HG03520 (cell line): Measurements from ENCODE around the gene MEGF11.

Experiments
- ATAC-seq: cut with Tn5 transposase; IDR thresholded peaks from one replicate; pipeline ENCODE4 v1.9.1; 2021; ENCODE audit warnings: mild to moderate bottlenecking, moderate library complexity; ENCODE audit not compliant: unreplicated experiment

MEGF11 gene

GRCh38 chr15:66126031-66126441 lies 127.5 kb downstream of the MEGF11 start:
- ATAC-seq = no peak

- ATAC-seq = no peak
Measured at GRCh38 chr15:66124651-66125050, 128.9 kb downstream of the MEGF11 start.

GRCh38 chr15:66123799-66124198 lies 129.8 kb downstream of the MEGF11 start:
- no peak for ATAC-seq

- ATAC-seq = no peak
Measured at GRCh38 chr15:66120422-66120821, 133.1 kb downstream of the MEGF11 start.

- no peak for ATAC-seq
Measured at GRCh38 chr15:66117841-66118240, 135.7 kb downstream of the MEGF11 start.

GRCh38 chr15:66115568-66116206 lies 137.9 kb downstream of the MEGF11 start:
- no peak for ATAC-seq

GRCh38 chr15:66114863-66115425 lies 138.6 kb downstream of the MEGF11 start:
- ATAC-seq = no peak

- no peak for ATAC-seq
Measured at GRCh38 chr15:66112388-66112787, 141.2 kb downstream of the MEGF11 start.

- no peak for ATAC-seq
Measured at GRCh38 chr15:66111363-66111762, 142.2 kb downstream of the MEGF11 start.

- ATAC-seq = no peak
Measured at GRCh38 chr15:66110864-66111263, 142.7 kb downstream of the MEGF11 start.

- ATAC-seq = no peak
Measured at GRCh38 chr15:66109826-66110225, 143.7 kb downstream of the MEGF11 start.

- ATAC-seq = no peak
Measured at GRCh38 chr15:66108483-66109265, 144.9 kb downstream of the MEGF11 start.

- ATAC-seq = no peak
Measured at GRCh38 chr15:66107070-66107469, 146.5 kb downstream of the MEGF11 start.

- no peak for ATAC-seq
Measured at GRCh38 chr15:66105286-66106265, 148.0 kb downstream of the MEGF11 start.

- ATAC-seq = no peak
Measured at GRCh38 chr15:66103293-66103590, 150.3 kb downstream of the MEGF11 start.

GRCh38 chr15:66102563-66103292 lies 150.8 kb downstream of the MEGF11 start:
- ATAC-seq = no peak

- no peak for ATAC-seq
Measured at GRCh38 chr15:66101715-66102395, 151.7 kb downstream of the MEGF11 start.

- no peak for ATAC-seq
Measured at GRCh38 chr15:66100761-66101160, 152.8 kb downstream of the MEGF11 start.

- no peak for ATAC-seq
Measured at GRCh38 chr15:66099950-66100671, 153.4 kb downstream of the MEGF11 start.
